Osteocyte (in vitro differentiated cells): ENCODE measurements around the gene OR51S1. TPM values are rescaled to one million over a fixed set of nuclear protein-coding genes. Genes with fewer than 3 reads are reported as not detected.
"Not testable (repeated sequence)": the region's sequence is repeated elsewhere in the genome, so short reads cannot be mapped to it uniquely, and the experiment has no call there.

Source experiments
- DNase-seq: peaks from one replicate; pipeline ENCODE4 v3.0.0; 2021; ENCODE audit warnings: mixed read lengths; ENCODE audit not compliant: unreplicated experiment; ENCODE audit errors: extremely low spot score
- H3K27ac Mint-ChIP-seq: one replicate; pipeline ENCODE4 v1.8.0; 2021; ENCODE audit warnings: mild to moderate bottlenecking, mixed read lengths; ENCODE audit not compliant: unreplicated experiment
- H3K27me3 Mint-ChIP-seq: one replicate; pipeline ENCODE4 v1.8.0; 2021; ENCODE audit warnings: mixed read lengths; ENCODE audit not compliant: unreplicated experiment
- H3K36me3 Mint-ChIP-seq: one replicate; pipeline ENCODE4 v1.8.0; 2021; ENCODE audit warnings: mixed read lengths; ENCODE audit not compliant: unreplicated experiment
- H3K4me1 Mint-ChIP-seq: one replicate; pipeline ENCODE4 v1.8.0; 2021; ENCODE audit warnings: mixed read lengths; ENCODE audit not compliant: unreplicated experiment
- H3K4me3 Mint-ChIP-seq: one replicate; pipeline ENCODE4 v1.8.0; 2021; ENCODE audit warnings: mild to moderate bottlenecking, moderate library complexity, mixed read lengths; ENCODE audit not compliant: unreplicated experiment
- H3K9me3 Mint-ChIP-seq: one replicate; pipeline ENCODE4 v1.8.0; 2021; ENCODE audit warnings: mixed read lengths; ENCODE audit not compliant: unreplicated experiment
- total RNA-seq: library from RNA; stranded (reverse); gene quantifications from 2 replicates; pipeline ENCODE4 v1.2.1, GENCODE V29; 2021
- TF ChIP-seq, protein P1 (sequence below): fragments of 200-600 bp; sonication (generic); IDR thresholded peaks from 2 replicates; pipeline ENCODE4 v1.5.0; 2021; ENCODE audit warnings: antibody characterized with exemption, mild to moderate bottlenecking, moderate library complexity

OR51S1 gene
- total RNA-seq, 1 donor from 2014 or later, result not detected

DNA sequence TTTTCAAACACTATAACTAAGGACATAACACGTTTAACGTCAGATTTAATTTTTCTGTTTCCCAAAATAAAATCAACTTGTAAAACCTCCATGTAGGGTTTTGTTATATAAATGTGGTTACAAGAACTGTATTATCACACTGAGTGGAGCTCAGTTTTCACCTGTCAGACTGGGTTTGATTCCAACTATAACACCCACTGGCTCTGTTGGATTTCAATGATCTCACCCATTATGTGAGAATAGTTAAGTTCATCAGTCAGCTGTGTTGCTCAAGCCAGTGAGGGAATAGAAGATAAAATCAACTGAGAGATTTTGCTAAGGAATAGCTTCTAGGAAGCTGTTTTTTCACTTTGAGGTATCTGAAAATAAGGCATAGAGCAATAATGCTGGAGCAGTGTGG lies 39.8 kb downstream of the OR51S1 start:
- Mint-ChIP-seq H3K9me3 (no peaks in the 10 kb centered on the region), H3K27me3 (peaks cover 10% of the 10 kb centered on the region), H3K4me1 (no peaks in the 10 kb centered on the region), H3K36me3 (no peaks in the 10 kb centered on the region), H3K4me3 (no peak overlapping the region), H3K27ac (no peak overlapping the region)
- TF ChIP-seq, protein P1, sequence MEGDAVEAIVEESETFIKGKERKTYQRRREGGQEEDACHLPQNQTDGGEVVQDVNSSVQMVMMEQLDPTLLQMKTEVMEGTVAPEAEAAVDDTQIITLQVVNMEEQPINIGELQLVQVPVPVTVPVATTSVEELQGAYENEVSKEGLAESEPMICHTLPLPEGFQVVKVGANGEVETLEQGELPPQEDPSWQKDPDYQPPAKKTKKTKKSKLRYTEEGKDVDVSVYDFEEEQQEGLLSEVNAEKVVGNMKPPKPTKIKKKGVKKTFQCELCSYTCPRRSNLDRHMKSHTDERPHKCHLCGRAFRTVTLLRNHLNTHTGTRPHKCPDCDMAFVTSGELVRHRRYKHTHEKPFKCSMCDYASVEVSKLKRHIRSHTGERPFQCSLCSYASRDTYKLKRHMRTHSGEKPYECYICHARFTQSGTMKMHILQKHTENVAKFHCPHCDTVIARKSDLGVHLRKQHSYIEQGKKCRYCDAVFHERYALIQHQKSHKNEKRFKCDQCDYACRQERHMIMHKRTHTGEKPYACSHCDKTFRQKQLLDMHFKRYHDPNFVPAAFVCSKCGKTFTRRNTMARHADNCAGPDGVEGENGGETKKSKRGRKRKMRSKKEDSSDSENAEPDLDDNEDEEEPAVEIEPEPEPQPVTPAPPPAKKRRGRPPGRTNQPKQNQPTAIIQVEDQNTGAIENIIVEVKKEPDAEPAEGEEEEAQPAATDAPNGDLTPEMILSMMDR, result no peak
- DNase-seq, result no peak

DNA sequence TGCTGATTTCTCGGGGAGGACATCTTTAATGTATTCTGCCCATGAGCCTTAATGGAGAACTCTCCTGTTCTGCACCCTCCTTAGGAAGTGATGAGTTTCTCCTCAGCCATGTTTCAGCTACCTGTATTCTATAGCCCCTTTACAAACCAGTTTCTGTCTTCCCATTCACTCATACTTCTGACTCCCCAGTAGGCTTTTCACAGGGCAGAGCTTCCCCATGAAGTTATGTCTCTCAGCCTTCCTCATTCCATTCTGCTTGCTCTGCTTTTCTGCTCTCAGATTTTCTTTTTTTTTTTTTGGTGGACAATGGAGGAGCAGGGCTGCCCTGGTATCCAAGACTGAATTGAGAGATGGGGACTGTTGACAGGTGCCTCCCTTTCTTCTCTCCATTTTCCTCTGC lies 40.5 kb downstream of the OR51S1 start:
- no peak for DNase-seq
- H3K4me1 Mint-ChIP-seq, result no peaks in the 10 kb centered on the region
- no peaks in the 10 kb centered on the region for H3K9me3 Mint-ChIP-seq
- H3K27ac Mint-ChIP-seq, result no peak overlapping the region
- H3K27me3 Mint-ChIP-seq, result peaks cover 5% of the 10 kb centered on the region
- H3K4me3 Mint-ChIP-seq, result no peak overlapping the region
- TF ChIP-seq, protein P1, result no peak
- H3K36me3 Mint-ChIP-seq, result no peaks in the 10 kb centered on the region

DNA sequence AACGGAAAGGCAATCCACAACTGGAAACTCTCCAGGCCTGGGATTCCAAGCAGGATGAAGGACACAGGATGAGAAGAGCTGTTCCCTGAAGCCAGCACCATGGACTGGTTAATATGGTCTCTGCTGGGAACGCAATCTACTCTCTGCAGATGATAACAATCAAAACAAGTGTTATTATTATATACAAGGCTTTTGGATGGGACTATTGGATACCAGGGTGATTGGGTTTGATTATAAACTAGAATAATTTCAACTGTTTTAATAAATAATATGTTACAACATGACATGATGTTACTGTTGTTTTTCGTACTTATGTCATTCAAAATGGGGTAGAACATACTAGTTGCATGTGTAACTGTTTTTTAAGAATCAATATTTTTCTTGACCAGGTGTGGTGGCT lies 44.7 kb downstream of the OR51S1 start, which contains the start of gene OR52R1:
Gene OR52R1 (minus strand): TSS at position 101 of the 400 bp plus-strand sequence. CDS start 0 bp downstream, at position 101.
- no peaks in the 10 kb centered on the region for H3K9me3 Mint-ChIP-seq
- no peaks in the 10 kb centered on the region for H3K36me3 Mint-ChIP-seq
- H3K4me1 Mint-ChIP-seq, result no peaks in the 10 kb centered on the region

DNA sequence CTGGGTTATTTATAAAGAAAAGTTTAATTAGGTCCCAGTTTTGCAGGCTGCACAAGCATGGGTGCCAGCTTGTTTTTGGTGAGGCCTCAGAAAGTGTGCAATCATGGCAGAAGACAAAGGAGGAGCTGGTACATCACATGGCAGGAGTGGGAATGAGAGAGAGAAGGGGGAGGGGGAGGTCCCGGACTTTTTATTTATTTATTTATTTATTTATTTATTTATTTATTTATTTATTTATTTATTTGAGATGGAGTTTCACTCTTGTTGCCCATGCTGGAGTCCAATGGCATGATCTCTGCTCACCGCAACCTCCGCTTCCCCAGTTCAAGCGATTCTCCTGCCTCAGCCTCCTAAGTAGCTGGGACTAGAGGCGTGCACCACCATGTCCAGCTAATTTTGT lies 47.7 kb downstream of the OR51S1 start:
- H3K27me3 Mint-ChIP-seq, H3K4me3 Mint-ChIP-seq, H3K4me1 Mint-ChIP-seq, H3K9me3 Mint-ChIP-seq, H3K36me3 Mint-ChIP-seq, DNase-seq, H3K27ac Mint-ChIP-seq: not testable (repeated sequence)

More for the DNA sequence above, 44.7 kb downstream of the OR51S1 start, which contains the start of gene OR52R1:
- TF ChIP-seq, protein P1, result no peak
- Mint-ChIP-seq H3K4me3 (no peak within 1 kb of the TSS), H3K27me3 (peaks cover 3% of the 10 kb centered on the region), H3K27ac (no peak within 1 kb of the TSS)
- no peak for DNase-seq

DNA sequence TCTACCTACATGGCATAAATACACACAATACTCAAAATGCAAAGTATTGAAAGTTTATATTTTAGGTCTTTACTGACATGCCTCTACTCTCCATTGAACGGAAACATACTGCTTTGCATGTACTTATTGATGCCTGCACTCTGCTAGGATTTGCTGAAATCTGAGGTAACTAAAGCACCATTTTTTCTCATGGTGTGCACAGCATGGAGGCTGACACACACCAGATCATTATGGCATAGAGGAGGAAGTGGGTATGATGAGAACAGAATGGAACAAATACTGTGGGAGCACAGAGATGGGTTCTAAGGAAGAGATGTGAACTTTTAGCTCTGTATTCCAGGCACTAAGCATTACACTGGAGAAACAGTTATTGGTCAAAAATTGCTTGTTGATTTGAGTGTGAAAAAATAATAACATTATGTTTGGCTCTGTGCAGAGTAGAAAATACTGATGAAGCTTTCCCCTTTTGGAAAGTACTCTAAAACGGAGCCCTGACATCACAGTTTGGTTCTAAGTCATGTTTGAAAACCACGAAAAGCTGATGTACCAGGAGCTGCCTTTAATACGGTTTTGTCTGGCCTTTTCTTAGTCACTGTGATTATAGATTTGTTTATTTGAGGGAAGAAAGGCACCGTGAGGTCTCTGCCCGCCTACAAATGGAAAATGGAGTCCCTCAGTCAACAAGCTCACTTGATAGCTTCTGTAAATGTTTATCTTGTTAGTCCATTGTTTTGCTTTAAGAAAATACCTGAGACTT lies 50.4 kb downstream of the OR51S1 start:
- DNase-seq, result no peak
- TF ChIP-seq, protein P1, result no peak
- Mint-ChIP-seq H3K4me1 (no peaks in the 10 kb centered on the region), H3K27me3 (peaks cover 8% of the 10 kb centered on the region), H3K27ac (no peak overlapping the region), H3K36me3 (no peaks in the 10 kb centered on the region), H3K9me3 (no peaks in the 10 kb centered on the region), H3K4me3 (no peak overlapping the region)

Other genes with a start within 250 kb of the OR51S1 start
- gene TRIM68, start 241.0 kb downstream of the OR51S1 start, total RNA-seq, result 10.7 and 13.8 TPM in 2 replicates
- not detected in 2 replicates for gene OR51D1, start 211.7 kb downstream of the OR51S1 start, total RNA-seq
- 0.81 and 1.1 TPM in 2 replicates for gene OR51E1, start 205.2 kb downstream of the OR51S1 start, total RNA-seq
- gene OR51E2, start 151.4 kb downstream of the OR51S1 start, total RNA-seq, result 0.40 and 0.76 TPM in 2 replicates
- not detected in 2 replicates for gene MMP26, start 144.4 kb downstream of the OR51S1 start, total RNA-seq
- not detected in 2 replicates for gene OR51F1, start 79.3 kb downstream of the OR51S1 start, total RNA-seq
- not detected in 2 replicates for gene OR52R1, start 44.8 kb downstream of the OR51S1 start, total RNA-seq
- not detected in 2 replicates for gene OR51F2, start 27.9 kb downstream of the OR51S1 start, total RNA-seq
- gene OR51T1, start 32.7 kb upstream of the OR51S1 start, total RNA-seq, result not detected in 2 replicates
- not detected in 2 replicates for gene OR51A7, start 54.6 kb upstream of the OR51S1 start, total RNA-seq
- not detected in 2 replicates for gene OR51G2, start 70.1 kb upstream of the OR51S1 start, total RNA-seq
- not detected in 2 replicates for gene OR51G1, start 75.1 kb upstream of the OR51S1 start, total RNA-seq
- not detected in 2 replicates for gene OR51A4, start 98.4 kb upstream of the OR51S1 start, total RNA-seq
- gene OR51A2, start 106.5 kb upstream of the OR51S1 start, total RNA-seq, result not detected in 2 replicates
- gene OR51L1, start 145.6 kb upstream of the OR51S1 start, total RNA-seq, result not detected in 2 replicates
- not detected in 2 replicates for gene OR52J3, start 197.3 kb upstream of the OR51S1 start, total RNA-seq
- gene OR52E2, start 210.4 kb upstream of the OR51S1 start, total RNA-seq, result not detected in 2 replicates
- not detected in 2 replicates for gene OR52E1, start 220.4 kb upstream of the OR51S1 start, total RNA-seq